Lung (tissue), 12 donors: Measurements from ENCODE around the gene RSRC1. TPM values are rescaled to one million over a fixed set of nuclear protein-coding genes. Genes with fewer than 3 reads are reported as not detected.

Experiments used
- ATAC-seq: fragments of 200-7000 bp; cut with Tn5 transposase; one replicate; pipeline ENCODE4 v1.9.1; 2020; ENCODE audit warnings: moderate number of reproducible peaks; ENCODE audit not compliant: insufficient read depth, low FRiP score
- DNase-seq, 3 donors: peaks; one replicate each; pipeline ENCODE4 v3.0.0-alpha.2; 2013 to 2017
- H3K27ac ChIP-seq, 2 donors: one replicate each; pipeline ENCODE4 v1.5.1; 2013; ENCODE audit warnings: mild to moderate bottlenecking in 2 of 2, moderate library complexity in 2 of 2, control low read depth in 1 of 2, inconsistent platforms in 1 of 2, low read depth in 1 of 2, low read length in 1 of 2
- H3K27me3 ChIP-seq, 3 donors: one replicate each; pipeline ENCODE4 v1.5.1; 2013; ENCODE audit warnings: low read length in 2 of 3; ENCODE audit not compliant: control insufficient read depth in 3 of 3, insufficient read depth in 3 of 3
- H3K36me3 ChIP-seq, 4 donors: one replicate each; pipeline ENCODE4 v1.5.1; 2013; ENCODE audit warnings: low read length in 4 of 4, mild to moderate bottlenecking in 1 of 4, moderate library complexity in 1 of 4; ENCODE audit not compliant: control insufficient read depth in 4 of 4, insufficient read depth in 4 of 4
- H3K4me1 ChIP-seq, 5 donors: one replicate each; pipeline ENCODE4 v1.5.1; 2013; ENCODE audit warnings: low read length in 5 of 5, mild to moderate bottlenecking in 2 of 5, moderate library complexity in 1 of 5; ENCODE audit not compliant: control insufficient read depth in 5 of 5, insufficient read depth in 5 of 5
- H3K4me3 ChIP-seq: one replicate; pipeline ENCODE4 v1.5.1; 2013; ENCODE audit warnings: mild to moderate bottlenecking, control low read depth, moderate library complexity
- H3K9ac ChIP-seq, 2 donors: one replicate each; pipeline ENCODE4 v1.5.1; 2013; ENCODE audit warnings: low read length in 2 of 2, control low read depth in 1 of 2; ENCODE audit not compliant: insufficient read depth in 1 of 2
- H3K9me3 ChIP-seq, 4 donors: one replicate each; pipeline ENCODE4 v1.5.1; 2013; ENCODE audit warnings: low read length in 3 of 4, mild to moderate bottlenecking in 1 of 4, moderate library complexity in 1 of 4; ENCODE audit not compliant: control insufficient read depth in 4 of 4, insufficient read depth in 3 of 4
- WGBS, 2 donors: extraction: QIAGEN DNeasy Blood & Tissue Kit; methylation state at CpG; one replicate each; pipeline ENCODE4 v1.1.7; 2013; 5-methylcytosine and 5-hydroxymethylcytosine counted together
- polyA plus RNA-seq, 2 donors: library from polyadenylated mRNA; stranded (reverse); fragments of 200-250 nt; gene quantifications; one replicate each; pipeline ENCODE4 v1.2.1, GENCODE V29; 2013
- total RNA-seq, 2 donors: library from RNA; depleted of rRNA in 1 of 2; stranded (reverse); fragments of >200 nt in 1 of 2; gene quantifications; one replicate each; pipeline ENCODE4 v1.2.1, GENCODE V29; 2014 to 2021
- TF ChIP-seq, protein P1 (sequence below): IDR thresholded peaks from 2 replicates; pipeline ENCODE4 v1.5.1; 2012; ENCODE audit warnings: mild to moderate bottlenecking; ENCODE audit errors: control extremely low read depth, extremely low read depth
- donor health status: control.
- donor health status: control.
- donor health status: Bipolar disorder and iron deficiency.
- donor health status: healthy.
- donor health status: DM: yes; HTN: yes; CAD: no.

Gene RSRC1
- total and polyA plus RNA-seq, 4 donors: 9.1 to 53.5 (median 17.0) TPM

DNA sequence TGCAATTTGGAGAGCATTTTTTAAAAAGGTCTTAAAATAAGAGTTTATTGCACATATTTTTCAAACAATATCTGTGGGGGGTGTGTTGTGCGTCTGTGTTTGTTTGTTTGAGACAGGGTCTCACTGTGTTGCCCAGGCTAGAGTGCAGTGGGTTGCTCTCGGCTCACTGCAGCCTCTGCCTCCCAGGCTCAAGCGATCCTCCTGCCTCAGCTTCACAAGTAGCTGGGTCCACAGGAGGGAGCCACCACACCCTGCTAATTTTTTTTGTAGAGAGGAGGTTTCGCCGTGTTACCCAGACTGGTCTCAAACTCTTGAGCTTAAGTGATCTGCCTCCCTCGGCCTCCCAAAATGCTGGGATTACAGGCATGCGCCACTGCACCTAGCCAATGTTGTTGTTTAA, 463.8 kb downstream of the RSRC1 start:
- Histone ChIP-seq H3K27me3 (no peaks in the 10 kb centered on the region), H3K9me3 (no peaks in the 10 kb centered on the region), H3K36me3 (no peaks in the 10 kb centered on the region), H3K27ac (no peak overlapping the region), H3K4me1 (peaks cover 0 to 12% (median 5%) of the 10 kb centered on the region in 5 donors), H3K9ac (no peak overlapping the region), H3K4me3 (no peak overlapping the region)
- DNase-seq (peak in 1 of 3 donors; percentile 4), ATAC-seq (no peak)
- TF ChIP-seq, protein P1, sequence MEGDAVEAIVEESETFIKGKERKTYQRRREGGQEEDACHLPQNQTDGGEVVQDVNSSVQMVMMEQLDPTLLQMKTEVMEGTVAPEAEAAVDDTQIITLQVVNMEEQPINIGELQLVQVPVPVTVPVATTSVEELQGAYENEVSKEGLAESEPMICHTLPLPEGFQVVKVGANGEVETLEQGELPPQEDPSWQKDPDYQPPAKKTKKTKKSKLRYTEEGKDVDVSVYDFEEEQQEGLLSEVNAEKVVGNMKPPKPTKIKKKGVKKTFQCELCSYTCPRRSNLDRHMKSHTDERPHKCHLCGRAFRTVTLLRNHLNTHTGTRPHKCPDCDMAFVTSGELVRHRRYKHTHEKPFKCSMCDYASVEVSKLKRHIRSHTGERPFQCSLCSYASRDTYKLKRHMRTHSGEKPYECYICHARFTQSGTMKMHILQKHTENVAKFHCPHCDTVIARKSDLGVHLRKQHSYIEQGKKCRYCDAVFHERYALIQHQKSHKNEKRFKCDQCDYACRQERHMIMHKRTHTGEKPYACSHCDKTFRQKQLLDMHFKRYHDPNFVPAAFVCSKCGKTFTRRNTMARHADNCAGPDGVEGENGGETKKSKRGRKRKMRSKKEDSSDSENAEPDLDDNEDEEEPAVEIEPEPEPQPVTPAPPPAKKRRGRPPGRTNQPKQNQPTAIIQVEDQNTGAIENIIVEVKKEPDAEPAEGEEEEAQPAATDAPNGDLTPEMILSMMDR: no peak
- 76 to 85% methylated on average over 7 of the region's 7 CpGs for WGBS, 2 donors

DNA sequence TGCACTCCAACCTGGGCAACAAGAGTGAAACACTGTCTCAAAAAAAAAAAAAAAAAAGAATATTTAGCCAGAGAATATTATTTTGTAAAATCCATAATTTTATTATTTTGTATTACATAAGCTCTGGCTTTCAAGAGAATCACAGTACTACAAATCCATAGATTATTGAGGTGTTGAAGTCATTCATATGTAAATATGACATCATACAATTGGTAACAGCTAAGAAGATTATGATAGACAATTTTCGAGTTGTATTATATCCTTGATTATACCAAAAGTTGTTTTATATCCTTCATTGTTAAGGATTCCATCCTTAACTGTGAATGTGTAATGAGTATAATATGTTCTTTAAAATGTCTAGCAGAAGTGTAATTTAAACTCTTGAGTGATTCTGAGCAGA, 464.8 kb downstream of the RSRC1 start:
- H3K27ac ChIP-seq: no peak overlapping the region
- no peaks in the 10 kb centered on the region for H3K9me3 ChIP-seq
- no peaks in the 10 kb centered on the region for H3K36me3 ChIP-seq
- ATAC-seq (no peak), DNase-seq (no peak)
- WGBS, 2 donors: 76 to 87% methylated on average over 1 of the region's 1 CpG
- no peak overlapping the region for H3K4me3 ChIP-seq
- H3K27me3 ChIP-seq: no peaks in the 10 kb centered on the region
- peaks cover 0 to 12% (median 5%) of the 10 kb centered on the region in 5 donors for H3K4me1 ChIP-seq
- TF ChIP-seq, protein P1: no peak
- H3K9ac ChIP-seq: no peak overlapping the region

DNA sequence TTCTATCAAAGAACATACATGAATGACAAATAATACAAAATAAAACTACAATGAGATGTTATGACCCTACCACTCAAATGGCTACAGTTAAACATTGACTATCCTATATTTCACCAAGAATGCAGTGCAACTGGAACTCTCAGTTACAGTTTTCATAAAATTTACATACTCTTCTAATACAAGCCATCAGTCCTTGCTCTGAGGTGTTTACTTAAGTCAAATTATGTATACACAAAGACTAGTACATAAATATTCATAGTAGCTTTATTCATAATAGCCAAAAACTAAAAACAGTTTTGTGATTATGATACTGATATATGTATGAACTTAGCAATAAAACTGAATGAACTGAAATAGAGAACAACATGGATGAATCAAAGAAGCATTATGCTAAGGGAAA, 480.3 kb downstream of the RSRC1 start:
- Histone ChIP-seq H3K4me3 (no peak overlapping the region), H3K27me3 (no peaks in the 10 kb centered on the region), H3K36me3 (no peaks in the 10 kb centered on the region), H3K9ac (no peak overlapping the region), H3K9me3 (no peaks in the 10 kb centered on the region), H3K27ac (no peak overlapping the region), H3K4me1 (peaks cover 0 to 3% (median 0%) of the 10 kb centered on the region in 5 donors)
- TF ChIP-seq, protein P1: no peak
- DNase-seq: no peak
- no peak for ATAC-seq

Other genes with a start within 250 kb of the RSRC1 start
- under 1 TPM; 0.21 to 0.31 TPM for gene SHOX2, start 3.7 kb upstream of the RSRC1 start, total RNA-seq
- under 1 TPM; 0.04 to 0.26 TPM for gene SHOX2, start 3.7 kb upstream of the RSRC1 start, polyA plus RNA-seq